Activated naive CD8-positive, alpha-beta T cell (primary cell): ENCODE results near the gene PDE1A.
"Not testable (repeated sequence)": the region's sequence is repeated elsewhere in the genome, so short reads cannot be mapped to it uniquely, and the experiment has no call there.

Experiments used
- H3K27ac Mint-ChIP-seq: one replicate; pipeline ENCODE4 v1.8.0; 2021; ENCODE audit warnings: mixed read lengths
- H3K27me3 Mint-ChIP-seq: one replicate; pipeline ENCODE4 v1.8.0; 2021; ENCODE audit warnings: mixed read lengths
- H3K36me3 Mint-ChIP-seq: one replicate; pipeline ENCODE4 v1.8.0; 2021; ENCODE audit warnings: mixed read lengths
- H3K4me1 Mint-ChIP-seq: one replicate; pipeline ENCODE4 v1.8.0; 2021; ENCODE audit warnings: low read depth, mixed read lengths
- H3K4me3 Mint-ChIP-seq: one replicate; pipeline ENCODE4 v1.8.0; 2021; ENCODE audit warnings: mild to moderate bottlenecking, mixed read lengths
- H3K9me3 Mint-ChIP-seq: one replicate; pipeline ENCODE4 v1.8.0; 2021; ENCODE audit warnings: low read depth, mixed read lengths

The PDE1A gene

DNA sequence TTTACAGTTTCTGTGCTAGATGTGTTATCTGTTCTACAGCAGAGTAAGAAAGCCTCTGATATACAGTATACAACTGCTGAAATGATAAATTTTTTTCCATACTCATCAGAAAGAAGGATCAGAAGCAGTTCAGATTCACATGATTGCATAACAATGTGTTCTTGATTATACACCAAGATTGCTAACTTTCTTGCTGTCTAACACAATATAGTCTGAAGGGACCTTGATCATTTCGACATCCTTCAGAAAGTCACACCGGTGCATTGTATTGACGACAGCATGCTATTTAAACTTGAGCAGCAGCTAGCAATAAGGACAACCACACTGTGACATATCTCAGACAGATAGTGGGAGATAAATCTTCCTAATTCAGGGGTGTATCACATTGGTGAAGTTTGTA is 127.2 kb downstream of the PDE1A start:
- H3K4me1 Mint-ChIP-seq: no peaks in the 10 kb centered on the region
- no peaks in the 10 kb centered on the region for H3K9me3 Mint-ChIP-seq
- no peak overlapping the region for H3K27ac Mint-ChIP-seq
- H3K27me3 Mint-ChIP-seq: peaks cover 3% of the 10 kb centered on the region
- H3K4me3 Mint-ChIP-seq: no peak overlapping the region
- no peaks in the 10 kb centered on the region for H3K36me3 Mint-ChIP-seq

DNA sequence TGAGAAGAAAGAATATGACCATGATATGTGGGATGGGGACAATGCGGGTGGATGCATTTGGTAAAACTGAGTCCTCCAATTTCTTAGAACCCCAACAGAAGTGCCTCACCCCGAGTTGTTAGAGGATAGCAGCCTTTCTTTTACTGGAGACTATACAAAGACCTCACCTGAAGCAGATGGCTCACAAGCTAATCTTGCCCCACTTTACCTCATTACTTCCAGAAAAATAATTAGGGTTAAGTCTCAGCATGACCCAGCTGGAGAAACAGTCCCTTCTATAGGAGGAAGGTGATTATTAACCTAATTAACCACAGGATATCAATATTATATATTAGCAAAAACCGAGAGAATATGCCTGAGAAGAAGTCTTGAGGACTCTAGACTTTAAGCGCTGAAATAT is 128.4 kb downstream of the PDE1A start:
- Mint-ChIP-seq H3K36me3 (no peaks in the 10 kb centered on the region), H3K4me3 (no peak overlapping the region), H3K27ac (no peak overlapping the region), H3K27me3 (peaks cover 4% of the 10 kb centered on the region), H3K9me3 (no peaks in the 10 kb centered on the region), H3K4me1 (no peaks in the 10 kb centered on the region)

DNA sequence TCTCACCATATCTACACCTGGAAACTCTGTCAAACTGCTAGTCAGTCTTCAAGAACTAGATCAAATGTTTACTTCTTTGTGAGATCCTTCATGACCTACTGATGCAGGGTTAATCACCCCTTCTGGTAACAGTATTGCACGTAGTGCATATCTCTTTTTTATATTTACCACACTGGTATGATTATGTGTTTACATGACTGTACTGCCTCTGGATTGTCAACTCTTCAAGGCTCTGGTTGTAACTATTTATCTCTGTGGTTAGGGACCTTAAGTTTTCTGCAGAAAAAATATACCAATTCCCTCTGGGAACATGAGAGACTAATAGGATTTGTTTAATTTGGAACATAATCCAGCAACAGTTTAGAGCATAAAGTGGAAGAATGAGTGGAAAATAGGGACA is 135.5 kb downstream of the PDE1A start:
- peaks cover 4% of the 10 kb centered on the region for H3K27me3 Mint-ChIP-seq

GRCh38 chr2:182283512-182283911 is 143.3 kb downstream of the PDE1A start:
- Mint-ChIP-seq H3K4me3 (no peak overlapping the region), H3K27ac (no peak overlapping the region)

More for the DNA sequence above, 135.5 kb downstream of the PDE1A start:
- no peaks in the 10 kb centered on the region for H3K9me3 Mint-ChIP-seq
- no peaks in the 10 kb centered on the region for H3K4me1 Mint-ChIP-seq
- no peak overlapping the region for H3K4me3 Mint-ChIP-seq
- H3K27ac Mint-ChIP-seq: no peak overlapping the region
- H3K36me3 Mint-ChIP-seq: no peaks in the 10 kb centered on the region

GRCh38 chr2:182281276-182281675 is 145.6 kb downstream of the PDE1A start:
- Mint-ChIP-seq H3K27ac (no peak overlapping the region), H3K4me1 (no peaks in the 10 kb centered on the region), H3K9me3 (no peaks in the 10 kb centered on the region), H3K36me3 (no peaks in the 10 kb centered on the region), H3K4me3 (no peak overlapping the region), H3K27me3 (peaks cover 3% of the 10 kb centered on the region)

More at GRCh38 chr2:182283512-182283911, 143.3 kb downstream of the PDE1A start:
- no peaks in the 10 kb centered on the region for H3K4me1 Mint-ChIP-seq
- H3K27me3 Mint-ChIP-seq: peaks cover 3% of the 10 kb centered on the region
- no peaks in the 10 kb centered on the region for H3K9me3 Mint-ChIP-seq
- H3K36me3 Mint-ChIP-seq: no peaks in the 10 kb centered on the region

- Mint-ChIP-seq H3K27ac (no peak overlapping the region), H3K4me1 (no peaks in the 10 kb centered on the region), H3K27me3 (peaks cover 3% of the 10 kb centered on the region), H3K36me3 (no peaks in the 10 kb centered on the region), H3K9me3 (peaks cover 3% of the 10 kb centered on the region), H3K4me3 (no peak overlapping the region)
Observed at GRCh38 chr2:182280118-182280517, 146.7 kb downstream of the PDE1A start.

- H3K27ac Mint-ChIP-seq, H3K4me3 Mint-ChIP-seq, H3K27me3 Mint-ChIP-seq, H3K4me1 Mint-ChIP-seq, H3K36me3 Mint-ChIP-seq: not testable (repeated sequence)
- peaks cover 12% of the 10 kb centered on the region for H3K9me3 Mint-ChIP-seq
Observed at GRCh38 chr2:182276662-182277061, 150.2 kb downstream of the PDE1A start.

- Mint-ChIP-seq H3K9me3 (no peaks in the 10 kb centered on the region), H3K36me3 (no peaks in the 10 kb centered on the region), H3K4me3 (no peak overlapping the region), H3K27me3 (no peaks in the 10 kb centered on the region), H3K4me1 (no peaks in the 10 kb centered on the region), H3K27ac (no peak overlapping the region)
Observed at GRCh38 chr2:182267971-182268370, 158.9 kb downstream of the PDE1A start.

GRCh38 chr2:182266909-182267308 is 159.9 kb downstream of the PDE1A start:
- Mint-ChIP-seq H3K9me3 (no peaks in the 10 kb centered on the region), H3K4me1 (no peaks in the 10 kb centered on the region), H3K27ac (no peak overlapping the region), H3K36me3 (no peaks in the 10 kb centered on the region), H3K27me3 (no peaks in the 10 kb centered on the region), H3K4me3 (no peak overlapping the region)

- H3K36me3 Mint-ChIP-seq: no peaks in the 10 kb centered on the region
- H3K27ac Mint-ChIP-seq: no peak overlapping the region
- no peaks in the 10 kb centered on the region for H3K4me1 Mint-ChIP-seq
- no peak overlapping the region for H3K4me3 Mint-ChIP-seq
- H3K27me3 Mint-ChIP-seq: no peaks in the 10 kb centered on the region
- H3K9me3 Mint-ChIP-seq: no peaks in the 10 kb centered on the region
Observed at GRCh38 chr2:182265718-182266117, 161.1 kb downstream of the PDE1A start.

DNA sequence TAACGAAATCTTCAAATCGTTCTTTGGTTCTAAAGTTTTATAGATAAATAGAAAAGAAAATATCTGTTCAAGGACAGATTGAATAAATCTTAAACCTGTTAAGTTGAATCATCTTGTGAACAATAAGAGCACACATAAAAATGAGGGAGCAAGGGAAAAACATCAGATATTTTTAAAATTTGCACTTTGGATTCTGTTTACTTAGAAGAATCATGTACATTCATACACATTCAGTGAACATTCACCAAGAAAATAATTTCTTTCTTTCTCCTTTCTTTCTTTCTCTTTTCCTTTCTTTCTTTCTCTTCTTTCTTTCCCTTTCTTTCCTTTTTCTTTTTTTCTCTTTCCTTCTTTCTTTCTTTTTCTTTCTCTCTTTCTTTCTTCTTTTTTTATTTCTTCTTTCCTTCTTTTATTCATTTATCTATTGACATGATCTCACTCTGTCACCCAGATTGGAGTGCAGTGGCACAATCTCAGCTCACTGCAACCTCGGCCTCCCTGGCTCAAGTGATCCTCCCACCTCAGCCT is 164.9 kb downstream of the PDE1A start:
- Mint-ChIP-seq H3K27me3 (no peaks in the 10 kb centered on the region), H3K4me1 (no peaks in the 10 kb centered on the region), H3K27ac (no peak overlapping the region), H3K4me3 (no peak overlapping the region), H3K9me3 (no peaks in the 10 kb centered on the region), H3K36me3 (no peaks in the 10 kb centered on the region)

DNA sequence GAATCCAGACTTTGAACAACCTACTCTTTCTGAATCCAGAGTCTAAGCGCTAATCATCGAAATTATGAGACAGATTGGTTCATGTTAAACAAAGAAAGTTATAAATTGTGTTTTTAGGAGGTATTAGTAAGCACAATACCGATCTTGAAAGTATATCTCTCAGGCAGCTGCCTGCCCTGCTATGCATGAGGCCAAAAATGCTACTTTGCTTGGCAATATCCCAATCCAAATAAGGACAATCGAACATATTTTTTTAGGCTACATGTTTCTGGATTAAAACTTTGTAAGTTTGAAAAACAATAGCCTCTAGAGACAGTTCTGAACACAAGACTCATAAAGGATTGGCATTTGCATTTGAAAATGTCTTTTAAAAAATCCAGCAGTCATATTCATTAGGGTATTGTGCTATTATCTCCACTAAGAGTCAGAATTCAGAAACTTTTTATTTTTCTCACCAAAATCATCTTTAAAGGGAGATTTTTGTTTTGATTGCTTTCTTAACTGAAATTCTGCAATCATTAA is 167.1 kb downstream of the PDE1A start:
- Mint-ChIP-seq H3K36me3 (no peaks in the 10 kb centered on the region), H3K4me1 (no peaks in the 10 kb centered on the region), H3K9me3 (no peaks in the 10 kb centered on the region), H3K27ac (no peak overlapping the region), H3K27me3 (no peaks in the 10 kb centered on the region), H3K4me3 (no peak overlapping the region)

DNA sequence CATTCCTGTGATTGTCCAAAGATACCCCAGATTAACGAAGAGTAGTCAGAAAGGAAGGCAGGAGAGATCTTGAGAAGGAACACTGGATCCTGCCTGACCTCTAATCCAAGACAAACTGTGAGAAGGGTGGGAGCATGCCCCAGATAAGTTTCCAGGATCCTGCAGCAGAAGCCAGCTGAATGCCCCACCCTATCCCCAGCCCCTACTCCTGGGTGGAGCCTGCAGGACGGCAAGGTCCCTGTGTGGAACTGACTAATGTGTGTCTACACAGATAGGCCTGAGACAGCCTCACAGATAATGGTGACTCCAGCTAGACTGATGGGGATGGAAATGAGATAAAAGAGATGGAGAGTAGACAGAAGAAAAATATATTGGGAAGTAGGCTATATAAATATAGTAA is 174.3 kb downstream of the PDE1A start:
- Mint-ChIP-seq H3K27ac (no peak overlapping the region), H3K9me3 (no peaks in the 10 kb centered on the region), H3K4me3 (no peak overlapping the region), H3K36me3 (no peaks in the 10 kb centered on the region), H3K27me3 (peaks cover 3% of the 10 kb centered on the region), H3K4me1 (no peaks in the 10 kb centered on the region)

GRCh38 chr2:182248898-182249297 is 177.9 kb downstream of the PDE1A start:
- Mint-ChIP-seq H3K4me1 (no peaks in the 10 kb centered on the region), H3K9me3 (no peaks in the 10 kb centered on the region), H3K4me3 (no peak overlapping the region), H3K27me3 (peaks cover 3% of the 10 kb centered on the region), H3K27ac (no peak overlapping the region), H3K36me3 (no peaks in the 10 kb centered on the region)

DNA sequence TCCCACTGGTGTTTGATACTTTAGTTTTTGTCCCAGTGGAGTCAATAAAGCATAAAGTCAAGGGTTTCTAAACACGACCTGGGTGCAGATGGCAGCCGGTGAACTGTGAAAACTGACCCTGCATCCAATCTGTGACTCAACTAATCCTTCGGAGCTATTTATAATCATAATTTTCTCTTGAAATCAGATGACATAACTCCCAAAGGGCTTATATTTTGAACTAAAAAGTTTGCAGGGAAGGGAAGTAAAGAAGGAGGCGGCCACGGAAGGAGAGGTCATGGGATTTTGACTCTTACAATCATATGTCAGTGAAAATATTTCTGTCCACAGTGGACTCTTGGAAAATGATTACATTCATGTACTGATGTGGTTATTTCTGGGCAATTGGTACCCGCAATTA is 178.5 kb downstream of the PDE1A start:
- Mint-ChIP-seq H3K27me3 (peaks cover 3% of the 10 kb centered on the region), H3K4me3 (no peak overlapping the region), H3K4me1 (no peaks in the 10 kb centered on the region), H3K9me3 (no peaks in the 10 kb centered on the region), H3K27ac (no peak overlapping the region), H3K36me3 (no peaks in the 10 kb centered on the region)

- Mint-ChIP-seq H3K4me3 (no peak overlapping the region), H3K4me1 (no peaks in the 10 kb centered on the region), H3K9me3 (no peaks in the 10 kb centered on the region), H3K36me3 (no peaks in the 10 kb centered on the region), H3K27me3 (peaks cover 3% of the 10 kb centered on the region), H3K27ac (no peak overlapping the region)
Observed at GRCh38 chr2:182247831-182248230, 179.0 kb downstream of the PDE1A start.
